ENCODE measurements around the gene ATXN1.
"Not testable (repeated sequence)": the region's sequence is repeated elsewhere in the genome, so short reads cannot be mapped to it uniquely, and the experiment has no call there.

ATXN1 gene

GRCh38 chr6:16760516-16761470, at the start of gene ATXN1:
Gene ATXN1 (minus strand): TSS chr6:16761460.
- peak; percentile 48 to 65 (median 59) for DNase-seq

- DNase-seq, result no peak
Measured at GRCh38 chr6:16810411-16810810, 49.2 kb upstream of the ATXN1 start.

- DNase-seq, result no peak
Measured at GRCh38 chr6:16809753-16810358, 48.6 kb upstream of the ATXN1 start.

GRCh38 chr6:16807956-16808355, 46.7 kb upstream of the ATXN1 start:
- no peak for DNase-seq

GRCh38 chr6:16806363-16806762, 45.1 kb upstream of the ATXN1 start:
- no peak for DNase-seq

- DNase-seq, result no peak
Measured at GRCh38 chr6:16805243-16805950, 44.1 kb upstream of the ATXN1 start.

GRCh38 chr6:16804546-16805242, 43.4 kb upstream of the ATXN1 start:
- peak in 1 of 3 donors; percentile 23 for DNase-seq

GRCh38 chr6:16803294-16804200, 42.3 kb upstream of the ATXN1 start:
- no peak for DNase-seq

- no peak for DNase-seq
Measured at GRCh38 chr6:16802071-16802470, 40.8 kb upstream of the ATXN1 start.

GRCh38 chr6:16800942-16801341, 39.7 kb upstream of the ATXN1 start:
- peak; percentile 26 to 64 (median 57) for DNase-seq

- no peak for DNase-seq
Measured at GRCh38 chr6:16800341-16800740, 39.1 kb upstream of the ATXN1 start.

GRCh38 chr6:16799279-16800193, 38.3 kb upstream of the ATXN1 start:
- DNase-seq, result peak in 2 of 3 donors; percentile 39 to 46

GRCh38 chr6:16793828-16794412, 32.7 kb upstream of the ATXN1 start:
- no peak for DNase-seq

GRCh38 chr6:16789329-16790038, 28.2 kb upstream of the ATXN1 start:
- DNase-seq, result peak; percentile 48 to 78 (median 61)

GRCh38 chr6:16787128-16787682, 25.9 kb upstream of the ATXN1 start:
- DNase-seq, result no peak

GRCh38 chr6:16785496-16785895, 24.2 kb upstream of the ATXN1 start:
- DNase-seq, result no peak

GRCh38 chr6:16784957-16785356, 23.7 kb upstream of the ATXN1 start:
- not testable (repeated sequence) for DNase-seq

- no peak for DNase-seq
Measured at GRCh38 chr6:16783952-16784565, 22.8 kb upstream of the ATXN1 start.

- peak in 1 of 3 donors; percentile 37 for DNase-seq
Measured at GRCh38 chr6:16783509-16783908, 22.2 kb upstream of the ATXN1 start.

Data from suppressor macrophage treated with lipopolysaccharide for 1 hour (primary cell).